ENCODE results near the gene KCNQ4.

DNA sequence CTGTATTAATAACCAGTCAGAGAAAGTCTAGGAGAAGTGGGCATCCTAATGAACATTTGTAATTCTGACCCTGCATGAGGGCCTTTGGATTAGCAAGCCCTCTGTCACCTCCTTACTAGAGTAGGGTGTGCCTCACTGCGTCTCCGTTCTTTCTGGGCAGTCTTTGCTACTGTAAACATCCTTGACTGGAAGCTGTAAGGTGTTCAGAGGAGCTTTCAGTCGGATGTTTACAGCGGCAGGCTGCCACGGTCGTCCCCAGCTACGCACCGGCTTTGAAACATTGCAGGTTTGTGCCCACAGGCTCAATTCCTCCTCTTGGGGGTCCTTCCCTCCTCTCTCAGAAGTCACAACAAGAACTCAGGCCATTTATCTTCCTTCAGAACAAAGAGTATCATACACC, 29.4 kb upstream of the KCNQ4 start:
- TF ChIP-seq, protein P1, sequence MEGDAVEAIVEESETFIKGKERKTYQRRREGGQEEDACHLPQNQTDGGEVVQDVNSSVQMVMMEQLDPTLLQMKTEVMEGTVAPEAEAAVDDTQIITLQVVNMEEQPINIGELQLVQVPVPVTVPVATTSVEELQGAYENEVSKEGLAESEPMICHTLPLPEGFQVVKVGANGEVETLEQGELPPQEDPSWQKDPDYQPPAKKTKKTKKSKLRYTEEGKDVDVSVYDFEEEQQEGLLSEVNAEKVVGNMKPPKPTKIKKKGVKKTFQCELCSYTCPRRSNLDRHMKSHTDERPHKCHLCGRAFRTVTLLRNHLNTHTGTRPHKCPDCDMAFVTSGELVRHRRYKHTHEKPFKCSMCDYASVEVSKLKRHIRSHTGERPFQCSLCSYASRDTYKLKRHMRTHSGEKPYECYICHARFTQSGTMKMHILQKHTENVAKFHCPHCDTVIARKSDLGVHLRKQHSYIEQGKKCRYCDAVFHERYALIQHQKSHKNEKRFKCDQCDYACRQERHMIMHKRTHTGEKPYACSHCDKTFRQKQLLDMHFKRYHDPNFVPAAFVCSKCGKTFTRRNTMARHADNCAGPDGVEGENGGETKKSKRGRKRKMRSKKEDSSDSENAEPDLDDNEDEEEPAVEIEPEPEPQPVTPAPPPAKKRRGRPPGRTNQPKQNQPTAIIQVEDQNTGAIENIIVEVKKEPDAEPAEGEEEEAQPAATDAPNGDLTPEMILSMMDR (IDR thresholded peaks at IDR 0.05), result no peak
- TF ChIP-seq POLR2A (IDR thresholded peaks at IDR 0.05) (no peak), POLR2AphosphoS5 (IDR thresholded peaks at IDR 0.05) (no peak)
